Effector memory CD4-positive, alpha-beta T cell (primary cell): Measurements from ENCODE around the gene ZNF334.

Experiments used
- DNase-seq, 3 donors: peaks; one replicate each; pipeline ENCODE4 v3.0.0-alpha.2; 2020
- H3K27ac ChIP-seq: 2 replicates; pipeline ENCODE4 v1.7.0; 2013; ENCODE audit warnings: mild to moderate bottlenecking, low read length, moderate library complexity; ENCODE audit not compliant: insufficient read depth, poor library complexity, severe bottlenecking
- H3K27me3 ChIP-seq: replicated peaks from 2 replicates; pipeline ENCODE4 v1.7.0; 2013; ENCODE audit warnings: mild to moderate bottlenecking, low read length; ENCODE audit not compliant: insufficient read depth, control insufficient read depth, poor library complexity, severe bottlenecking
- H3K36me3 ChIP-seq: 2 replicates; pipeline ENCODE4 v1.7.0; 2013; ENCODE audit warnings: mild to moderate bottlenecking, low read length, moderate library complexity; ENCODE audit not compliant: control insufficient read depth, insufficient read depth
- H3K4me1 ChIP-seq: 2 replicates; pipeline ENCODE4 v1.7.0; 2013; ENCODE audit warnings: low read length, mild to moderate bottlenecking; ENCODE audit not compliant: control insufficient read depth, insufficient read depth, poor library complexity, severe bottlenecking
- H3K4me3 ChIP-seq: 2 replicates; pipeline ENCODE4 v1.7.0; 2013; ENCODE audit warnings: low read length, low read depth, mild to moderate bottlenecking; ENCODE audit not compliant: insufficient read depth, poor library complexity, severe bottlenecking
- H3K9me3 ChIP-seq: 2 replicates; pipeline ENCODE4 v1.7.0; 2013; ENCODE audit warnings: mild to moderate bottlenecking, low read length, moderate library complexity; ENCODE audit not compliant: control insufficient read depth

Gene ZNF334

GRCh38 chr20:46488451-46488850, 24.9 kb downstream of the ZNF334 start:
- no peaks in the 10 kb centered on the region for H3K36me3 ChIP-seq
- no peaks in the 10 kb centered on the region for H3K9me3 ChIP-seq
- DNase-seq = no peak
- H3K27ac ChIP-seq = no peak overlapping the region
- no peaks in the 10 kb centered on the region for H3K27me3 ChIP-seq
- no peaks in the 10 kb centered on the region for H3K4me1 ChIP-seq
- no peak overlapping the region for H3K4me3 ChIP-seq

- Histone ChIP-seq H3K27me3 (no peaks in the 10 kb centered on the region), H3K4me3 (no peak overlapping the region), H3K9me3 (no peaks in the 10 kb centered on the region), H3K4me1 (no peaks in the 10 kb centered on the region), H3K27ac (no peak overlapping the region), H3K36me3 (no peaks in the 10 kb centered on the region)
- no peak for DNase-seq
Measured at GRCh38 chr20:46487628-46488027, 25.7 kb downstream of the ZNF334 start.

- Histone ChIP-seq H3K36me3 (no peaks in the 10 kb centered on the region), H3K27ac (no peak overlapping the region), H3K4me3 (no peak overlapping the region), H3K27me3 (no peaks in the 10 kb centered on the region), H3K4me1 (no peaks in the 10 kb centered on the region), H3K9me3 (no peaks in the 10 kb centered on the region)
- no peak for DNase-seq
Measured at GRCh38 chr20:46485431-46485830, 27.9 kb downstream of the ZNF334 start.

- Histone ChIP-seq H3K27ac (no peak overlapping the region), H3K27me3 (no peaks in the 10 kb centered on the region)
- DNase-seq = no peak
Measured at GRCh38 chr20:46484954-46485353, 28.4 kb downstream of the ZNF334 start.

GRCh38 chr20:46483879-46484278, 29.5 kb downstream of the ZNF334 start:
- Histone ChIP-seq H3K27me3 (no peaks in the 10 kb centered on the region), H3K9me3 (no peaks in the 10 kb centered on the region), H3K4me1 (no peaks in the 10 kb centered on the region), H3K4me3 (no peak overlapping the region), H3K27ac (no peak overlapping the region), H3K36me3 (no peaks in the 10 kb centered on the region)
- DNase-seq = no peak

More at GRCh38 chr20:46484954-46485353, 28.4 kb downstream of the ZNF334 start:
- Histone ChIP-seq H3K9me3 (no peaks in the 10 kb centered on the region), H3K4me1 (no peaks in the 10 kb centered on the region), H3K36me3 (no peaks in the 10 kb centered on the region), H3K4me3 (no peak overlapping the region)

- DNase-seq = no peak
- Histone ChIP-seq H3K9me3 (no peaks in the 10 kb centered on the region), H3K27ac (no peak overlapping the region), H3K4me1 (no peaks in the 10 kb centered on the region), H3K27me3 (no peaks in the 10 kb centered on the region), H3K36me3 (no peaks in the 10 kb centered on the region), H3K4me3 (no peak overlapping the region)
Measured at GRCh38 chr20:46482864-46483263, 30.5 kb downstream of the ZNF334 start.

- H3K36me3 ChIP-seq = no peaks in the 10 kb centered on the region
- H3K4me3 ChIP-seq = no peak overlapping the region
- no peaks in the 10 kb centered on the region for H3K27me3 ChIP-seq
- DNase-seq = no peak
- H3K4me1 ChIP-seq = no peaks in the 10 kb centered on the region
- H3K27ac ChIP-seq = no peak overlapping the region
- H3K9me3 ChIP-seq = no peaks in the 10 kb centered on the region
Measured at GRCh38 chr20:46477640-46478039, 35.7 kb downstream of the ZNF334 start.

GRCh38 chr20:46477225-46477624, 36.1 kb downstream of the ZNF334 start:
- Histone ChIP-seq H3K27ac (no peak overlapping the region), H3K36me3 (no peaks in the 10 kb centered on the region), H3K4me1 (no peaks in the 10 kb centered on the region), H3K9me3 (no peaks in the 10 kb centered on the region), H3K27me3 (no peaks in the 10 kb centered on the region), H3K4me3 (no peak overlapping the region)
- no peak for DNase-seq

- Histone ChIP-seq H3K4me3 (no peak overlapping the region), H3K36me3 (no peaks in the 10 kb centered on the region), H3K27me3 (peaks cover 4% of the 10 kb centered on the region), H3K4me1 (no peaks in the 10 kb centered on the region), H3K9me3 (no peaks in the 10 kb centered on the region), H3K27ac (no peak overlapping the region)
- no peak for DNase-seq
Measured at GRCh38 chr20:46468508-46468907, 44.9 kb downstream of the ZNF334 start.

- Histone ChIP-seq H3K4me1 (no peaks in the 10 kb centered on the region), H3K27me3 (no peaks in the 10 kb centered on the region), H3K27ac (no peak overlapping the region), H3K4me3 (no peak overlapping the region), H3K36me3 (no peaks in the 10 kb centered on the region), H3K9me3 (no peaks in the 10 kb centered on the region)
- DNase-seq = no peak
Measured at GRCh38 chr20:46464451-46464850, 48.9 kb downstream of the ZNF334 start.

GRCh38 chr20:46463852-46464251, 49.5 kb downstream of the ZNF334 start:
- no peak for DNase-seq
- Histone ChIP-seq H3K4me1 (no peaks in the 10 kb centered on the region), H3K4me3 (no peak overlapping the region), H3K36me3 (no peaks in the 10 kb centered on the region), H3K27ac (no peak overlapping the region), H3K27me3 (peaks cover 6% of the 10 kb centered on the region), H3K9me3 (no peaks in the 10 kb centered on the region)
